Type B pancreatic cell (in vitro differentiated cells): ENCODE measurements around the gene CBLC. TPM values are rescaled to one million over a fixed set of nuclear protein-coding genes. Genes with fewer than 3 reads are reported as not detected.

Experiments
- DNase-seq: peaks from one replicate; pipeline ENCODE4 v3.0.0; 2021; ENCODE audit warnings: mixed read lengths; ENCODE audit not compliant: unreplicated experiment; ENCODE audit errors: extremely low spot score
- H3K27ac Mint-ChIP-seq: 2 replicates; pipeline ENCODE4 v1.8.0; 2021; ENCODE audit warnings: mild to moderate bottlenecking, mixed read lengths
- H3K27me3 Mint-ChIP-seq: 2 replicates; pipeline ENCODE4 v1.8.0; 2021; ENCODE audit warnings: mixed read lengths
- H3K36me3 Mint-ChIP-seq: 2 replicates; pipeline ENCODE4 v1.8.0; 2021; ENCODE audit warnings: mixed read lengths
- H3K4me1 Mint-ChIP-seq: one replicate; pipeline ENCODE4 v1.8.0; 2021; ENCODE audit warnings: mixed read lengths; ENCODE audit not compliant: unreplicated experiment
- H3K4me3 Mint-ChIP-seq: 2 replicates; pipeline ENCODE4 v1.8.0; 2021; ENCODE audit warnings: mild to moderate bottlenecking, mixed read lengths
- H3K9me3 Mint-ChIP-seq: 2 replicates; pipeline ENCODE4 v1.8.0; 2021; ENCODE audit warnings: mixed read lengths
- CTCF ChIP-seq: fragments of 200-600 bp; sonication (generic); conservative IDR thresholded peaks from 2 replicates; pipeline ENCODE4 v1.5.0; 2021; ENCODE audit warnings: antibody characterized with exemption, mild to moderate bottlenecking
- total RNA-seq: library from RNA; stranded (reverse); gene quantifications from 2 replicates; pipeline ENCODE4 v1.2.1, GENCODE V29; 2021; ENCODE audit warnings: low replicate concordance

Gene CBLC
- total RNA-seq, 1 donor from 2014 or later, result 13.9 TPM

GRCh38 chr19:44738603-44739558, 38.8 kb upstream of the CBLC start:
- Mint-ChIP-seq H3K9me3 (no peaks in the 10 kb centered on the region), H3K27me3 (peaks cover 12% of the 10 kb centered on the region), H3K4me3 (no peak overlapping the region), H3K4me1 (peaks cover 14% of the 10 kb centered on the region), H3K36me3 (no peaks in the 10 kb centered on the region), H3K27ac (peak overlapping the region; percentile 35)
- no peak for DNase-seq
- no peak for TF ChIP-seq CTCF

- Mint-ChIP-seq H3K36me3 (no peaks in the 10 kb centered on the region), H3K4me1 (peaks cover 14% of the 10 kb centered on the region), H3K9me3 (no peaks in the 10 kb centered on the region), H3K27me3 (peaks cover 12% of the 10 kb centered on the region), H3K4me3 (no peak overlapping the region), H3K27ac (no peak overlapping the region)
- DNase-seq, result no peak
- no peak for TF ChIP-seq CTCF
Measured at GRCh38 chr19:44740351-44740824, 37.3 kb upstream of the CBLC start.

- Mint-ChIP-seq H3K9me3 (no peaks in the 10 kb centered on the region), H3K27me3 (peaks cover 17% of the 10 kb centered on the region), H3K4me3 (no peak overlapping the region), H3K4me1 (peaks cover 14% of the 10 kb centered on the region), H3K36me3 (no peaks in the 10 kb centered on the region), H3K27ac (peak overlapping the region; percentile 86)
- DNase-seq, result no peak
- no peak for TF ChIP-seq CTCF
Measured at GRCh38 chr19:44741258-44741731, 36.4 kb upstream of the CBLC start.

- no peak for DNase-seq
- Mint-ChIP-seq H3K27me3 (peaks cover 23% of the 10 kb centered on the region), H3K9me3 (no peaks in the 10 kb centered on the region), H3K36me3 (no peaks in the 10 kb centered on the region), H3K4me1 (peaks cover 14% of the 10 kb centered on the region), H3K4me3 (no peak overlapping the region), H3K27ac (peak overlapping the region; percentile 86)
- no peak for TF ChIP-seq CTCF
Measured at GRCh38 chr19:44741841-44742329, 35.8 kb upstream of the CBLC start.

- no peaks in the 10 kb centered on the region for H3K9me3 Mint-ChIP-seq
- H3K36me3 Mint-ChIP-seq, result no peaks in the 10 kb centered on the region
- TF ChIP-seq CTCF, result no peak
- no peak for DNase-seq
- peak overlapping the region; percentile 86 for H3K27ac Mint-ChIP-seq
- H3K4me3 Mint-ChIP-seq, result no peak overlapping the region
- H3K27me3 Mint-ChIP-seq, result peaks cover 27% of the 10 kb centered on the region
- H3K4me1 Mint-ChIP-seq, result peaks cover 15% of the 10 kb centered on the region
Measured at GRCh38 chr19:44742330-44743061, 35.2 kb upstream of the CBLC start.
